Aorta (tissue), 5 donors: ENCODE data around the gene ITCH. TPM values are rescaled to one million over a fixed set of nuclear protein-coding genes. Genes with fewer than 3 reads are reported as not detected.
"Not testable (repeated sequence)": the region's sequence is repeated elsewhere in the genome, so short reads cannot be mapped to it uniquely, and the experiment has no call there.

ENCODE experiments used
- ATAC-seq: fragments of 200-7000 bp; cut with Tn5 transposase; one replicate; pipeline ENCODE4 v1.9.1; 2022; ENCODE audit warnings: moderate library complexity; ENCODE audit not compliant: low FRiP score
- DNase-seq, 2 donors: peaks; one replicate each; pipeline ENCODE4 v3.0.0-alpha.2; 2020
- H3K27ac ChIP-seq, 2 donors: one replicate each; pipeline ENCODE4 v1.5.1; 2013; ENCODE audit warnings: low read length in 2 of 2, mild to moderate bottlenecking in 2 of 2, moderate library complexity in 2 of 2, control low read depth in 1 of 2, inconsistent platforms in 1 of 2, low read depth in 1 of 2
- H3K27me3 ChIP-seq, 2 donors: one replicate each; pipeline ENCODE4 v1.6.1; 2013; ENCODE audit warnings: control low read depth in 1 of 2, low read length in 1 of 2, mild to moderate bottlenecking in 1 of 2, moderate library complexity in 1 of 2; ENCODE audit not compliant: insufficient read depth in 2 of 2, control insufficient read depth in 1 of 2
- H3K36me3 ChIP-seq, 2 donors: one replicate each; pipeline ENCODE4 v1.6.1; 2013; ENCODE audit warnings: control low read depth in 1 of 2, low read length in 1 of 2, mild to moderate bottlenecking in 1 of 2; ENCODE audit not compliant: insufficient read depth in 2 of 2, control insufficient read depth in 1 of 2
- H3K4me1 ChIP-seq, 2 donors: one replicate each; pipeline ENCODE4 v1.6.1; 2013; ENCODE audit warnings: low read length in 2 of 2, control low read depth in 1 of 2, mild to moderate bottlenecking in 1 of 2, moderate library complexity in 1 of 2; ENCODE audit not compliant: insufficient read depth in 2 of 2, control insufficient read depth in 1 of 2
- H3K4me3 ChIP-seq, 2 donors: one replicate each; pipeline ENCODE4 v1.5.1; 2013; ENCODE audit warnings: low read length in 2 of 2, control low read depth in 1 of 2, mild to moderate bottlenecking in 1 of 2
- H3K9me3 ChIP-seq: one replicate; pipeline ENCODE4 v1.6.1; 2013; ENCODE audit warnings: mild to moderate bottlenecking, low read length; ENCODE audit not compliant: control insufficient read depth
- WGBS, 2 donors: extraction: QIAGEN DNeasy Blood & Tissue Kit; methylation state at CpG; one replicate each; pipeline ENCODE4 v1.1.7; 2013; 5-methylcytosine and 5-hydroxymethylcytosine counted together
- intact Hi-C, 2 donors: fragments of 100-400 bp; cut with DNase I; formaldehyde crosslinking; loops; one replicate each; pipeline versions ENCODE4 v1.14.2 to v1.15.0; 2022
- long read RNA-seq, 2 donors: library from polyadenylated mRNA; unstranded; transcript quantifications; one replicate each; pipeline ENCODE4 v2.0.0, GENCODE V29; 2020 to 2021
- polyA plus RNA-seq, 2 donors: library from polyadenylated mRNA; stranded (reverse); fragments of 200-250 nt; gene quantifications; one replicate each; pipeline ENCODE4 v1.2.3, GENCODE V29; 2013
- total RNA-seq, 2 donors: library from RNA; stranded (reverse); fragmentation: NEBNext Ultra II Directional; extraction: Animal tissue kit (Norgen Biotek cat#: 25700); gene quantifications; one replicate each; pipeline ENCODE4 v1.2.1, GENCODE V29; 2021
- donor health status: healthy with polysubstance abuse.
- donor health status: Bipolar disorder and iron deficiency.
- donor health status: DM: no; HTN: no; CAD: no.
- donor health status: DM: no; HTN: no; CAD: no.
- donor health status: DM: yes; HTN: yes; CAD: no.

ITCH gene
- 10 to 100 TPM; 60.5 to 66.2 TPM for total RNA-seq
- polyA plus RNA-seq = 10 to 100 TPM; 11.7 to 13.1 TPM
- long read RNA-seq, donor 1, full-length matches to known transcripts = 3 of 27 reads
- long read RNA-seq, donor 1, partial matches to known transcripts = 12 of 27 reads
- long read RNA-seq, donor 1, other reads (novel, unspliced or antisense) = 12 of 27 reads
- long read RNA-seq, donor 2, full-length matches to known transcripts = 6 of 22 reads
- long read RNA-seq, donor 2, partial matches to known transcripts = 9 of 22 reads
- long read RNA-seq, donor 2, other reads (novel, unspliced or antisense) = 7 of 22 reads

GRCh38 chr20:34363062-34363464 is at the start of gene ITCH:
TSS of gene ITCH (plus strand) at chr20:34363273. CDS start at chr20:34393812, 30,539 bp downstream.
- intact Hi-C loops = no loop called here
- no peaks in the 10 kb centered on the region for H3K9me3 ChIP-seq
- 0 to 1% methylated on average over 26 to 32 of the region's 32 CpGs for WGBS, 2 donors
- no peaks in the 10 kb centered on the region for H3K27me3 ChIP-seq
- H3K4me3 ChIP-seq = peak within 1 kb of the TSS; percentile 94 to 97
- ATAC-seq (peak; percentile 99), DNase-seq (peak; percentile 98)
- H3K4me1 ChIP-seq = peaks cover 0 to 10% of the 10 kb centered on the region in 2 donors
- H3K36me3 ChIP-seq = no peaks in the 10 kb centered on the region
- peak within 1 kb of the TSS; percentile 34 to 93 for H3K27ac ChIP-seq

GRCh38 chr20:34315236-34315635 is 47.8 kb upstream of the ITCH start:
- Histone ChIP-seq H3K4me3 (no peak overlapping the region), H3K27me3 (no peaks in the 10 kb centered on the region), H3K4me1 (no peaks in the 10 kb centered on the region), H3K36me3 (no peaks in the 10 kb centered on the region), H3K9me3 (no peaks in the 10 kb centered on the region), H3K27ac (no peak overlapping the region)
- DNase-seq (no peak), ATAC-seq (no peak)
- intact Hi-C loops = loop anchor here (10.0 kb wide), 3 partner anchors 120 to 440 kb away; no protein-coding TSS in a partner anchor
- 92% methylated on average over 3 of the region's 3 CpGs for WGBS, 2 donors

GRCh38 chr20:34316196-34316814 is 46.8 kb upstream of the ITCH start:
- Histone ChIP-seq H3K27ac (no peak overlapping the region), H3K4me3 (no peak overlapping the region), H3K9me3 (no peaks in the 10 kb centered on the region), H3K4me1 (no peaks in the 10 kb centered on the region), H3K27me3 (no peaks in the 10 kb centered on the region), H3K36me3 (no peaks in the 10 kb centered on the region)
- intact Hi-C loops = loop anchor here (10.0 kb wide), 3 partner anchors 118 to 438 kb away; no protein-coding TSS in a partner anchor
- ATAC-seq = no peak
- peak in 1 of 2 donors; percentile 25 for DNase-seq
- 94 to 97% methylated on average over 6 of the region's 6 CpGs for WGBS, 2 donors

GRCh38 chr20:34318609-34319443 is 44.2 kb upstream of the ITCH start:
- ATAC-seq (no peak), DNase-seq (no peak)
- no peaks in the 10 kb centered on the region for H3K4me1 ChIP-seq
- no peaks in the 10 kb centered on the region for H3K27me3 ChIP-seq
- H3K27ac ChIP-seq = no peak overlapping the region
- intact Hi-C loops = loop anchor here (10.0 kb wide), 3 partner anchors 116 to 436 kb away; no protein-coding TSS in a partner anchor
- WGBS, 2 donors = 81 to 87% methylated on average over 4 of the region's 4 CpGs
- no peaks in the 10 kb centered on the region for H3K36me3 ChIP-seq
- H3K9me3 ChIP-seq = no peaks in the 10 kb centered on the region
- H3K4me3 ChIP-seq = no peak overlapping the region

- intact Hi-C loops = no loop called here
- Histone ChIP-seq H3K9me3 (no peaks in the 10 kb centered on the region), H3K27me3 (no peaks in the 10 kb centered on the region), H3K4me3 (no peak overlapping the region), H3K36me3 (no peaks in the 10 kb centered on the region), H3K27ac (no peak overlapping the region), H3K4me1 (no peaks in the 10 kb centered on the region)
- DNase-seq (peak in 1 of 2 donors; percentile 4), ATAC-seq (no peak)
- 61 to 62% methylated on average over 3 of the region's 3 CpGs for WGBS, 2 donors
These were observed 42.2 kb upstream of the ITCH start for GRCh38 chr20:34320861-34321260.

- Histone ChIP-seq H3K4me3 (no peak overlapping the region), H3K4me1 (no peaks in the 10 kb centered on the region), H3K36me3 (no peaks in the 10 kb centered on the region), H3K9me3 (no peaks in the 10 kb centered on the region), H3K27me3 (no peaks in the 10 kb centered on the region), H3K27ac (no peak overlapping the region)
- 69 to 72% methylated on average over 9 of the region's 9 CpGs for WGBS, 2 donors
- ATAC-seq = no peak
- intact Hi-C loops = no loop called here
- DNase-seq = peak in 1 of 2 donors; percentile 5
These were observed 40.6 kb upstream of the ITCH start for GRCh38 chr20:34322267-34323105.

- H3K27me3 ChIP-seq = no peaks in the 10 kb centered on the region
- intact Hi-C loops = no loop called here
These were observed 38.5 kb upstream of the ITCH start for GRCh38 chr20:34324541-34324940.

GRCh38 chr20:34328207-34328606 is 34.9 kb upstream of the ITCH start:
- H3K36me3 ChIP-seq, H3K9me3 ChIP-seq, H3K27me3 ChIP-seq, H3K4me1 ChIP-seq, H3K27ac ChIP-seq, H3K4me3 ChIP-seq, intact Hi-C loops, ATAC-seq: not testable (repeated sequence)
- 90 to 92% methylated on average over 4 of the region's 4 CpGs for WGBS, 2 donors
- DNase-seq = peak in 1 of 2 donors; percentile 2

More at GRCh38 chr20:34324541-34324940, 38.5 kb upstream of the ITCH start:
- no peaks in the 10 kb centered on the region for H3K36me3 ChIP-seq
- H3K27ac ChIP-seq = no peak overlapping the region
- no peak overlapping the region for H3K4me3 ChIP-seq
- no peaks in the 10 kb centered on the region for H3K4me1 ChIP-seq
- ATAC-seq = no peak
- 25 to 36% methylated on average over 2 of the region's 2 CpGs for WGBS, 2 donors
- peak in 1 of 2 donors; percentile 3 for DNase-seq
- H3K9me3 ChIP-seq = no peaks in the 10 kb centered on the region
